ENCODE measurements around the gene TTLL8.

Gene TTLL8

GRCh38 chr22:50062509-50063135 is 4.5 kb upstream of the TTLL8 start:
- TF ChIP-seq CTCF (IDR thresholded peaks at IDR 0.05; ENCODE audit: borderline replicate concordance, control extremely low read depth, extremely low read depth, insufficient read depth, missing control alignments) = no peak
- DNase-seq (ENCODE audit: low spot score) = no peak
- in situ Hi-C loops (cut with MboI; ENCODE audit: low sequenced_read_pairs, unreplicated experiment) = no loop called here

- in situ Hi-C loops (cut with MboI; ENCODE audit: low sequenced_read_pairs, unreplicated experiment) = no loop called here
- TF ChIP-seq CTCF (IDR thresholded peaks at IDR 0.05; ENCODE audit: borderline replicate concordance, control extremely low read depth, extremely low read depth, insufficient read depth, missing control alignments) = no peak
- DNase-seq (ENCODE audit: low spot score) = no peak
Measured at GRCh38 chr22:50061824-50062355, 3.8 kb upstream of the TTLL8 start.

- in situ Hi-C loops (cut with MboI; ENCODE audit: low sequenced_read_pairs, unreplicated experiment) = no loop called here
- no peak for DNase-seq (ENCODE audit: low spot score)
- TF ChIP-seq CTCF (IDR thresholded peaks at IDR 0.05; ENCODE audit: borderline replicate concordance, control extremely low read depth, extremely low read depth, insufficient read depth, missing control alignments) = no peak
Measured at GRCh38 chr22:50061141-50061823, 3.2 kb upstream of the TTLL8 start.

- in situ Hi-C loops (cut with MboI; ENCODE audit: low sequenced_read_pairs, unreplicated experiment) = no loop called here
- no peak for DNase-seq (ENCODE audit: low spot score)
- TF ChIP-seq CTCF (IDR thresholded peaks at IDR 0.05; ENCODE audit: borderline replicate concordance, control extremely low read depth, extremely low read depth, insufficient read depth, missing control alignments) = no peak
Measured at GRCh38 chr22:50060441-50061140, 2.5 kb upstream of the TTLL8 start.

GRCh38 chr22:50059881-50060262 is 1.8 kb upstream of the TTLL8 start:
- TF ChIP-seq CTCF (IDR thresholded peaks at IDR 0.05; ENCODE audit: borderline replicate concordance, control extremely low read depth, extremely low read depth, insufficient read depth, missing control alignments) = no peak
- no peak for DNase-seq (ENCODE audit: low spot score)
- in situ Hi-C loops (cut with MboI; ENCODE audit: low sequenced_read_pairs, unreplicated experiment) = no loop called here

GRCh38 chr22:50058906-50059880 is 1.1 kb upstream of the TTLL8 start:
- TF ChIP-seq CTCF (IDR thresholded peaks at IDR 0.05; ENCODE audit: borderline replicate concordance, control extremely low read depth, extremely low read depth, insufficient read depth, missing control alignments) = no peak
- in situ Hi-C loops (cut with MboI; ENCODE audit: low sequenced_read_pairs, unreplicated experiment) = no loop called here
- no peak for DNase-seq (ENCODE audit: low spot score)

All from GM13976 (cell line).